Common myeloid progenitor, CD34-positive (primary cell): Measurements from ENCODE around the gene ART3.

Experiments used
- CTCF ChIA-PET: fragments of 350-600 bp; sonication (Branson Sonifier 250); formaldehyde crosslinking; loops from one replicate; lab custom pipeline; 2021; ENCODE audit warnings: antibody characterized with exemption; lab: Charles Lee
- POLR2A ChIA-PET: fragments of 350-600 bp; sonication (Branson Sonifier 250); formaldehyde crosslinking; loops from one replicate; lab custom pipeline; 2021; ENCODE audit warnings: antibody characterized with exemption; lab: Charles Lee
- DNase-seq, 3 donors: peaks; one replicate each; pipeline versions ENCODE4 v3.0.0 to v3.0.0-alpha.2; 2013
- H3K27ac ChIP-seq, 2 experiments: 1 replicate in 1 of 2; 2 replicates in 1 of 2; pipeline ENCODE4 v1.7.0; 2013; ENCODE audit warnings: inconsistent platforms in 2 of 2, low read length in 2 of 2, mild to moderate bottlenecking in 2 of 2, low read depth in 1 of 2, moderate library complexity in 1 of 2; ENCODE audit not compliant: severe bottlenecking in 2 of 2, insufficient read depth in 1 of 2, poor library complexity in 1 of 2
- H3K27me3 ChIP-seq, 5 experiments: replicated peaks in 2 of 5; 1 replicate in 3 of 5; 2 replicates in 2 of 5; pipeline versions ENCODE4 v1.6.1 to v1.7.0; 2013; ENCODE audit warnings: low read length in 4 of 5, mild to moderate bottlenecking in 2 of 5, moderate library complexity in 2 of 5, inconsistent platforms in 1 of 5; ENCODE audit not compliant: insufficient read depth in 5 of 5, control insufficient read depth in 4 of 5
- H3K36me3 ChIP-seq, 4 experiments: 1 replicate in 2 of 4; 2 replicates in 2 of 4; pipeline versions ENCODE4 v1.6.1 to v1.7.0; 2013; ENCODE audit warnings: low read length in 3 of 4, control low read depth in 1 of 4, mild to moderate bottlenecking in 1 of 4; ENCODE audit not compliant: control insufficient read depth in 4 of 4, insufficient read depth in 4 of 4
- H3K4me1 ChIP-seq, 4 experiments: 1 replicate in 3 of 4; 2 replicates in 1 of 4; pipeline versions ENCODE4 v1.6.1 to v1.7.1; 2013; ENCODE audit warnings: low read length in 3 of 4, mild to moderate bottlenecking in 3 of 4, control low read depth in 1 of 4, inconsistent platforms in 1 of 4, moderate library complexity in 1 of 4; ENCODE audit not compliant: control insufficient read depth in 4 of 4, insufficient read depth in 4 of 4; ENCODE audit errors: control extremely low read depth in 1 of 4
- H3K4me3 ChIP-seq, 7 experiments: 1 replicate in 4 of 7; 2 replicates in 3 of 7; pipeline versions ENCODE4 v1.5.1 to v1.7.0; 2013; ENCODE audit warnings: mild to moderate bottlenecking in 7 of 7, low read length in 6 of 7, moderate library complexity in 6 of 7, inconsistent platforms in 2 of 7, low read depth in 2 of 7, control low read depth in 1 of 7; ENCODE audit not compliant: insufficient read depth in 4 of 7, control insufficient read depth in 1 of 7; ENCODE audit errors: extremely low read depth in 1 of 7
- H3K9me3 ChIP-seq, 5 experiments: 1 replicate in 4 of 5; 2 replicates in 1 of 5; pipeline versions ENCODE4 v1.6.1 to v1.7.1; 2013; ENCODE audit warnings: low read length in 4 of 5, mild to moderate bottlenecking in 2 of 5, inconsistent platforms in 1 of 5, low read depth in 1 of 5, moderate library complexity in 1 of 5; ENCODE audit not compliant: control insufficient read depth in 4 of 5, insufficient read depth in 2 of 5; ENCODE audit errors: control extremely low read depth in 1 of 5
- WGBS: methylation state at CpG from one replicate; pipeline ENCODE4 v1.1.5; 2013; ENCODE audit not compliant: insufficient coverage; 5-methylcytosine and 5-hydroxymethylcytosine counted together

ART3 gene

GRCh38 chr4:76105652-76106051 lies 31.1 kb downstream of the ART3 start:
- CTCF ChIA-PET: interaction anchor here (1.4 to 4.3 kb wide), 5 partner anchors 12 to 110 kb away, joined by 5 to 16 read pairs (median 7); no protein-coding TSS in a partner anchor
- POLR2A ChIA-PET: no interaction called here
- Histone ChIP-seq H3K4me3 (no peak overlapping the region), H3K27ac (no peak overlapping the region), H3K36me3 (no peaks in the 10 kb centered on the region), H3K9me3 (no peaks in the 10 kb centered on the region), H3K27me3 (no peaks in the 10 kb centered on the region), H3K4me1 (no peaks in the 10 kb centered on the region)
- DNase-seq: no peak
- WGBS: 95% methylated on average over 2 of the region's 3 CpGs

- Histone ChIP-seq H3K36me3 (no peaks in the 10 kb centered on the region), H3K4me1 (no peaks in the 10 kb centered on the region), H3K27ac (no peak overlapping the region), H3K4me3 (no peak overlapping the region), H3K27me3 (no peaks in the 10 kb centered on the region), H3K9me3 (no peaks in the 10 kb centered on the region)
- CTCF ChIA-PET: interaction anchor here (0.7 to 4.3 kb wide), 5 partner anchors 10 to 111 kb away, joined by 4 to 16 read pairs (median 5); no protein-coding TSS in a partner anchor
- POLR2A ChIA-PET: no interaction called here
- 93% methylated on average over 2 of the region's 4 CpGs for WGBS
- DNase-seq: no peak
These were observed 31.9 kb downstream of the ART3 start for GRCh38 chr4:76106442-76106841.

GRCh38 chr4:76108467-76109181 lies 34.1 kb downstream of the ART3 start:
- ChIA-PET CTCF (interaction anchor here (0.9 to 1.6 kb wide), 4 partner anchors 8 to 31 kb away, joined by 3 to 4 read pairs (median 3); no protein-coding TSS in a partner anchor), POLR2A (no interaction called here)
- no peaks in the 10 kb centered on the region for H3K27me3 ChIP-seq
- no peaks in the 10 kb centered on the region for H3K4me1 ChIP-seq
- DNase-seq: peak; percentile 22 to 55 (median 46)
- 100% methylated on average over 1 of the region's 5 CpGs for WGBS
- no peak overlapping the region for H3K4me3 ChIP-seq
- peaks cover 4 to 15% (median 11%) of the 10 kb centered on the region in 4 experiments for H3K36me3 ChIP-seq
- H3K27ac ChIP-seq: no peak overlapping the region
- peaks cover 0 to 6% (median 0%) of the 10 kb centered on the region in 5 experiments for H3K9me3 ChIP-seq

DNA sequence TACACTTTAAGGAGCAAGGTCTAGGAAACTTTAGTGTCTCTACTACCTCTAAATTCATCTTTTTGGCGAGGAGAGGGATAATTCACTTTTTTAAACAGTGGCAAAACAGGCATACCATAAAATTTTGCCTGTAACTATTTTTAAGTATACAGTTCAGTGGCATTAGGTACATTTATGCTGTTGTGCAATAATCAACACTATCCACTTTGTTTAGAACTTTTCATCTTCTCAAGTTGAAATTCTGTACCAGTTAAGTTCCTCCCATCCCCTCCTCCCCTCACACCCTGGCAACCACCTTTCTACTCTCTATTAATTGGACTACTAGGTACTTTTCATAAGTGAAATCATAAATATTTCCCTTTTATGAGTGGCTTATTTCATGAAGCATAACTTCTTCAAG lies 42.3 kb downstream of the ART3 start:
- Histone ChIP-seq H3K27me3 (no peaks in the 10 kb centered on the region), H3K4me3 (no peak overlapping the region), H3K9me3 (peaks cover 0 to 6% (median 0%) of the 10 kb centered on the region in 5 experiments), H3K36me3 (peaks cover 26 to 75% (median 46%) of the 10 kb centered on the region in 4 experiments), H3K4me1 (no peaks in the 10 kb centered on the region), H3K27ac (no peak overlapping the region)
- no CpG with 5 or more reads among the region's 1 CpG for WGBS
- no peak for DNase-seq
- POLR2A ChIA-PET: no interaction called here
- CTCF ChIA-PET: interaction anchor here (1.1 kb wide), 1 partner anchor 8 kb away, joined by 3 read pairs; no protein-coding TSS in a partner anchor

DNA sequence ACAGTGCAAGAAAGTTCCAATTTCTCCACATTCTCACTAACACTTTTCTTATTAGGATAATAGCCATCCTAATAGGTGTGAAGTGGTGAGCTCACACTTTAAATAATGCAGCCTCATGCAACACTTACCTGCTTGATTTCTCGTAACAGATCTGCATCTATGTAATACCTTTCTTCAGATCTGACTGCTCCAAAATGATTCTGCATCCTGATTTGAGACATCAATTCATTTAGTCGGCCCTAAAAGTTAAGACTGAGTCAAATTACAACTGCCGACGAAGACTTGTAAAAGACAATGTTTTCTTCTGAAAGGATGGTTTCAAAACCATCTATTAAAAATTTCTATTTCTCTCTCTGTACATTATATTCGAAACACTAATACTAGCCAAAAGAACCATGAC lies 43.0 kb downstream of the ART3 start:
- peaks cover 31 to 77% (median 50%) of the 10 kb centered on the region in 4 experiments for H3K36me3 ChIP-seq
- no peaks in the 10 kb centered on the region for H3K4me1 ChIP-seq
- CTCF ChIA-PET: no interaction called here
- no peak overlapping the region for H3K4me3 ChIP-seq
- no peak for DNase-seq
- H3K27me3 ChIP-seq: no peaks in the 10 kb centered on the region
- WGBS: 86% methylated on average over 2 of the region's 5 CpGs
- POLR2A ChIA-PET: no interaction called here
- no peak overlapping the region for H3K27ac ChIP-seq
- peaks cover 0 to 12% (median 0%) of the 10 kb centered on the region in 5 experiments for H3K9me3 ChIP-seq

- POLR2A ChIA-PET: interaction anchor here (0.6 kb wide), 1 partner anchor 105 kb away, joined by 3 read pairs; no protein-coding TSS in a partner anchor
- peaks cover 24 to 77% (median 51%) of the 10 kb centered on the region in 4 experiments for H3K36me3 ChIP-seq
- H3K27me3 ChIP-seq: no peaks in the 10 kb centered on the region
- DNase-seq: no peak
- no peak overlapping the region for H3K4me3 ChIP-seq
- no peak overlapping the region for H3K27ac ChIP-seq
- H3K4me1 ChIP-seq: no peaks in the 10 kb centered on the region
- CTCF ChIA-PET: interaction anchor here (1.6 kb wide), 1 partner anchor 12 kb away, joined by 3 read pairs; no protein-coding TSS in a partner anchor
- H3K9me3 ChIP-seq: peaks cover 0 to 10% (median 0%) of the 10 kb centered on the region in 5 experiments
- WGBS: 70% methylated on average over 2 of the region's 4 CpGs
These were observed 45.7 kb downstream of the ART3 start for GRCh38 chr4:76120199-76120598.

GRCh38 chr4:76125816-76126215 lies 51.3 kb downstream of the ART3 start:
- Histone ChIP-seq H3K36me3 (peaks cover 21 to 64% (median 44%) of the 10 kb centered on the region in 4 experiments), H3K4me3 (no peak overlapping the region), H3K27me3 (no peaks in the 10 kb centered on the region), H3K4me1 (no peaks in the 10 kb centered on the region), H3K27ac (no peak overlapping the region), H3K9me3 (peaks cover 0 to 10% (median 0%) of the 10 kb centered on the region in 5 experiments)
- ChIA-PET CTCF (interaction anchor here (1.7 kb wide), 1 partner anchor 14 kb away, joined by 4 read pairs; no protein-coding TSS in a partner anchor), POLR2A (no interaction called here)
- no peak for DNase-seq
